GM18526 (cell line): Measurements from ENCODE around the gene NAGS.

Source experiments
- POLR2A ChIP-seq: IDR thresholded peaks from 3 replicates; pipeline ENCODE4 v1.6.1; 2011; ENCODE audit not compliant: insufficient read length; ENCODE audit errors: extremely low read depth

Gene NAGS

DNA sequence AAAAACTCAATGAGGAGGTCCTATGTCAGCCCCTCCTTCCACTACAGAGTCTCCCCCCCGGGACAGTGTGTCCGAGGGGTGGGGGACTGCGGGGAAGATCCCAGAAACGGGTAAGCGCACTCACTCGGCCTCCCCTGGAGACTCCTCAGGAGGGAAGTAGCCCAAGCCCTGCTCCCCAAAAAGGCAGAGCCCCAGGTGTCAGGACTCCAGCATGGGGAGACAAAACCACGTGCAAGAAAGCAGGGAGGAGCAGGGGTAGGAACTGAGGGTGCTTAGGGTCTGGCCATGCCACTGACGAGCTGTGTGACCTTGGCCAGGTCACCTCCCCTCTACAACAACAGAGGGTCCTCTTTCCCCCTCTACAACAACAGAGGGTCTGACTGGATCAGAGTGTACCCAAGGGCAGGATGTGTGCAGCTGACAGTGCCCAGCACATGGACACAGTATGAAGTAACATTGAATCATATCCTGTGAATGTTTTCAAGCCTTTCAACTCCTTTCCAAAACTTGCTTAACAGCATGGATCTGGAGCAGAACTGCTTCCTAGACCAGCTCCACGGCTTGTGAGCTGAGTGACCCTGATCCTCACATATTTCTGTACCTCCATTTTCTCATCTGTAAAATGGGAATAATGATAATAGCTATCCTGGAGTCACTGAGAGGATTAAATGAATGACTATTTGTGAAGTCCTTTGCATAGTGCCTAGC is 2.1 kb upstream of the NAGS start:
- TF ChIP-seq POLR2A, result no peak

DNA sequence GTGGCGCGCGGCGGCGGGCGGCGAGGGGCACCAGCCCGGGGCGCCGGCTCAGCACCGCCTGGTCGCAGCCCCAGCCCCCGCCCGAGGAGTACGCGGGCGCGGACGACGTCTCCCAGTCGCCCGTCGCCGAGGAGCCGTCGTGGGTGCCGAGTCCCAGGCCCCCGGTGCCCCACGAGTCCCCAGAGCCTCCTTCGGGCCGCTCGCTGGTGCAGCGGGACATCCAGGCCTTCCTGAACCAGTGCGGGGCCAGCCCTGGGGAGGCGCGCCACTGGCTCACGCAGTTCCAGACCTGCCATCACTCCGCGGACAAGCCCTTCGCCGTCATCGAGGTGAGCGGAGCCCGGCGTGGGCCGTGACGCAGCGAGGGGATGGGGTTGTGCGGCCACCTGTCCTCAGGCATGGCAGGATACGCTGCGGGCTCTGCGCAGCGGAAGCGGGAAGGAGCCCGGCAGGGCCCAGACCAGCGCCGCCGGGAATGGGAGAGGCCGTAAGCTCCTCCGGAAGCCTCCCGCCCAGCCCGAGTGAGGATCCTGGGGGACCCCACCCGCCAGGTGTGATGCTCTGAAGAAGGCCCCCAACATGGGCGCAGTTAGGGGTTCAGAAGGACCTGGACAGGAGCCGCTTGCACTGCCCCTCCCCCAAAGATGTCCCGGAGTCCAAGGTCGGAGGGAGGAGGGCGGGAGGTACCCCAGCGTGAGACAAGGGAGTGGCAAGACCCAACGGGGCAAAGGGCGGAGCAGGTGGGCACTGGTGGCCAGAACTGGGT is 522 bp downstream of the NAGS start:
- no peak for TF ChIP-seq POLR2A

DNA sequence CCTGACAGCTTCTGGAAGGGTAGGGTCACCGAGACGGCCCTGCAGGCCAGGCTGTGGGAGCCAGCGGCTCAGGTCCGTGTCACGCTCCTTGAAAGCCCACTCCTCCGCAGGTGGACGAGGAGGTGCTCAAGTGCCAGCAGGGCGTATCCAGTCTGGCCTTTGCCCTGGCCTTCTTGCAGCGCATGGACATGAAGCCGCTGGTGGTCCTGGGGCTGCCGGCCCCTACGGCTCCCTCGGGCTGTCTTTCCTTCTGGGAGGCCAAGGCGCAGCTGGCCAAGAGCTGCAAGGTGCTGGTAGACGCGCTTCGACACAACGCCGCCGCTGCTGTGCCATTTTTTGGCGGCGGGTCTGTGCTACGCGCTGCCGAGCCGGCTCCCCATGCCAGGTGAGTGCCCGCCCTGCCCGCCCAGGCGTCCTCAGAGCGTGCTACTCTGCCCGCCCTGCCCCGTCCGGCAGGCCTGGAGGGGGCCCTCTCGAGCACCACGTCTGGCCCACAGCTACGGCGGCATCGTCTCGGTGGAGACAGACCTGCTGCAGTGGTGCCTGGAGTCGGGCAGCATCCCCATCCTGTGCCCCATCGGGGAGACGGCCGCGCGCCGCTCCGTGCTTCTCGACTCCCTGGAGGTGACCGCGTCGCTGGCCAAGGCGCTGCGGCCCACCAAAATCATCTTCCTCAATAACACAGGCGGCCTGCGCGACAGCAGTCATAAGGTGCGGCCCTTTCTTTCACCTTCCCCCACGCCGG is 1.3 kb downstream of the NAGS start:
- no peak for TF ChIP-seq POLR2A

DNA sequence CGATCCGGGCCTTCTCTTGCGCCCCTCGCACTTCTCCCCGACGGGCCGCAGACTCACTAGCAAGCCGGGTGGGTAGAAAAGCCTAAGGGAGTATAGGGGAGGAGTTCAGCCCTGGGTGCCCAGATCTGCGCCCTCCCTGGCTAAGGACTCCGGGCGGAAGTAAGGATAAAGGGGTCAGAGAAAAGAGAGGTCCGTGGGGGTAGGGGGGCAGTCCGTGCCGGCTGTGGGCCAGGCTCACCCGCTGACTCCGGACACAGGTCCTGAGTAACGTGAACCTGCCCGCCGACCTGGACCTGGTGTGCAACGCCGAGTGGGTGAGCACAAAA is 1.8 kb downstream of the NAGS start:
- TF ChIP-seq POLR2A, result no peak

DNA sequence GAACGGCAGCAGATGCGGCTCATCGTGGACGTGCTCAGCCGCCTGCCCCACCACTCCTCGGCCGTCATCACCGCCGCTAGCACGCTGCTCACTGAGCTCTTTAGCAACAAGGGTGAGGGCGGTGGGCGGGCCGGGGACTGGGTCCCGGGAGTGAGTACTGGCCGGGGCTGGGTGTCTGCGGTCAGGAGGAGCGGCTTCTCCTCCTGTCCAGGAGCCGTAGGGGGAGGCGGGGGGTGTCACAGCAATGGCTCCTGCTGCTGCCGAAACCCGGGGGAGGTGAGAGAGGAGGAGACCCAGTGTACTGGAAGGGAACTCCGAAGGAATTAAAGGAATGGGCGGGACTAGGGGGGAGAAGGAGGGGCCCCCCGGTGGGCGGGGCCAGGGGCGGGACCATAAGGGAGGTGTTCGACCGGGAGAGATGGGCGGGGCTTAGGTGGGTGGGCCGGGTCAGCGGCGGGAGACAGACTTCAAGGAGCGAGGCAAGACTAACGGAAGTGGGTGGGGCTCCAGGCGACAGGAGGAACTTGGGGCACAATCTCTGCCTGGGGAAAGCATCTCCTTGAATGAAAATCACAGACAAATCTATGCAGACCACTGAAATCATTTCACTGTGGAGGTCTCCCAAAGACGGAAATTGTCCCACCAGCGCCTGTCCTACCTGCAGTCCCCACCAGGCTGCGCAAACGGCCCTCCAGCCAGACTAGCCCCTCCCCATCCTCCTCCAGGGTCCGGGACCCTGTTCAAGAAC is 2.4 kb downstream of the NAGS start:
- no peak for TF ChIP-seq POLR2A

DNA sequence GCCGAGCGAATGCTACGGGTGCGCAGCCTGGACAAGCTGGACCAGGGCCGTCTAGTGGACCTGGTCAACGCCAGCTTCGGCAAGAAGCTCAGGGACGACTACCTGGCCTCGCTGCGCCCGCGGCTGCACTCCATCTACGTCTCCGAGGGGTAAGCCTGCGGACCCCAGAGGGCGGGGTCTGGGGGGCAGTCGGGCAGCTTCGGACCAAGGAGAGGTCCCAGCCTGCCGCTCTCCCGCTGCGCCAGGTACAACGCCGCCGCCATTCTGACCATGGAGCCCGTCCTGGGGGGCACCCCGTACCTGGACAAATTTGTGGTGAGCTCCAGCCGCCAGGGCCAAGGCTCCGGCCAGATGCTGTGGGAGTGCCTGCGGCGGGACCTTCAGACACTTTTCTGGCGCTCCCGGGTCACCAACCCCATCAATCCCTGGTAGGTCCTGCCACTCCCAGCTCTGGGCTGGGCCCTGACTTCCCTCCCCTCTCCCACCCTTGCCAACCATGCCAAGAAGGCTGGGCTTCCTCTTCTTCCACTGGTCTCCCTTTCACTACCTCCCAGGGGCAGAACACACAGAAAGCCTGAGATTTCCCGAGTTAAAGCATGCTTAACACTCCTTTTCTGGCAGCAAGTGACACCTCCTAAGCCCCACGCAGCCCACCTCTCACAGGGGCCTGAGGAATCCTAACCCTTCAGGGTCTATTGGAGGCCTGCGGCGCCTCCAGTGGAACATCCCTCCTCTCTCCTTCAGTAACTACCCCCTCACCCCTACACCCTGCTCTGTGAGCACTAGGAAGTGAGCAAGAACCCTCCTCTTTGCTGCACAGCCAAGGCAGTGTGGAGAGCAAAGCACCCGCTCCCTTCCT is 3.2 kb downstream of the NAGS start:
- no peak for TF ChIP-seq POLR2A

DNA sequence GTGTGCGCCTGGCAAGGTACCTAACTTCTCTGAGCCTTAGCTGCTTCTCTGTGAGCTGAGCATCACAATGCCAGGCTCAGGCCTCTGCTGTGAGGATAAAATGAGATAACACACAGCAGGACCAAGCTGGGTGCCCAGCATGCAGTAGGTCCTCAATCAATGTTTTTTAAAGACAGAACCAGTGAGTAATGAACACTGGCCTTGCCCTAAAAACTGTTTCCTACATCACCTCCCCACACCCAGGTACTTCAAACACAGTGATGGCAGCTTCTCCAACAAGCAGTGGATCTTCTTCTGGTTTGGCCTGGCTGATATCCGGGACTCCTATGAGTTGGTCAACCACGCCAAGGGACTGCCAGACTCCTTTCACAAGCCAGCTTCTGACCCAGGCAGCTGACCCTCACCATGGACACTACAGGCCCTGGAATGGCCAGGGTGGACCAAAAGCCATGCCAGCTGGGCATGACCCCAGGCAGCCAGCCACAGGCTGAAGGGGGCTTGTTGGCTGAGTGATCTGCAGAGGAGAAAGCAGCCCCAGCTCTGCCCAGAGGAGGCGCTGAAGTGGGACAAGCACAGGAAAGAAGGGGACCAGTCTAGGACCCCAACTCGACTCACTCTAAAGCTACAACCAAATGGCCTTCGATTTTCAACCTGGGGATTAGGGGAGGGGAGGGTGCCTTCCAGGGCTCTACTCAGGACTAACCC is 3.9 kb downstream of the NAGS start:
- no peak for TF ChIP-seq POLR2A

DNA sequence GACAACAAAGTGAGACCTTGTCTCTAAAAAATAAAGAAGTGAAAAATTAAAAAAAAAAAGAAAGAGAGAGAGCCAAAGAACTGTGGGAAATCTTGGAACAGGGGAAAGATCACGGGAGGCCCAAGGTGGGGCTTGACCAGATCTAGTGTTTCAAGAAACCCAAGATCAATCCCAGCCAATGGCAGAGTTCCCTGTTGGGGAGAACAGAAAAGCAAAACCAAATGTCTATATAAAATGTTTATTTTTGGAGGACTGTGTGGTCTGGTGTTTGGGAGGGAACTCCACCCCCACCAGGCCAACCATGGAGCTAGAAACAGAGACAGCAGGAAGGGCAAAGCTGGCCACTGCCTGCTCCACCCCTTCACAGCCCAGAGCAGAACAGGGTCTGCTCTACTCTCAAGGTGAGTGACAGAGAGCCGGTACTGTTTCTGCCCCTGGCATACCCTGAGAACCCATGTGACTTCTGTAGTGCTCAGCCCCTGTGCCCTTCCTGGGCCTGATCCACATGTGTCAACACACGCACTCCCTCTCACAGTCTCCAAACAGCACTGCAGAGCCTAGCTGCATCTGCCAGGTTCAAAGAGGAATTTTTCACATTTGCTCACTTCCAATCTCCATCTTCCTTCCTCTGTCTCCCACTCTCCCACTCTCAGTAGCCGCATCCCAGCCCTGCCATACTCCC is 6.7 kb downstream of the NAGS start:
- TF ChIP-seq POLR2A, result no peak

DNA sequence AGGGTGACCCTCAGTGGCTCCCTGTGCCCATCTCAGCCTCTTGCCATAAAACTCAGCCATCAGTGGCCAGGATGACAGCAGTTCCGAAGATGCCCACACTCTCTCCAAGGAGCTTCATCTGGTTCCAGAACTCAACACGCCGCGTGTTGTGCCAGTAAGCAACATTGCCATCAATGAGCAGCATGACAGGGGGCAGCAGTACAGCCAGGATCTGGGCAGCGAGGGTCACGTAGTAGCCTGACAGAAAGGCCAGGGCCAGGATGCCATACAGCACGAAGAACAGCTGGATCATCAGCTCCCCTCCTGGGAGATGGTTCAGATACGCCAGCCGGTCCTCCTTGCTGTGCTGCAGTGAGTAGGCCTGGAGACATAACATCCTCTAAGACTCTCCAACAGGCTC is 7.5 kb downstream of the NAGS start:
- TF ChIP-seq POLR2A, result no peak

DNA sequence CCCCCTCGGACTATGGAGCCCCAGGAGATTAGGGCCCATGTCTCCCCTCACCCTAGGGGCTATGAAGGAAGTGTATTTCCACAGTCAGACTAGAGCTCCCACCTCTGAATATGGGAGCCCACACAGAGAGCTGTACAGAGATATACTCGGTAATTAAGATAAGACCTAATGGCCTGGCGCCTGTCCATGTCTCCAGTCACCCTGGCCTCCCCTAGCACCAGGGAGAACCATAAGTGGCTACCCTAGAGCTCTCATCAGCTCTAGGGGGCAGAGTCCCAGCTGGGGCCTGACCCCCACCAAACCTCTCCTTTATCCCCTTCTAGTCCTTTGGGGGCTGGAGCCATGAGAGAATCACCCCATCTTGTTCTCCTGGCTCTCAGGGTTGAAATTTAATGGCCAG is 8.0 kb downstream of the NAGS start:
- no peak for TF ChIP-seq POLR2A

DNA sequence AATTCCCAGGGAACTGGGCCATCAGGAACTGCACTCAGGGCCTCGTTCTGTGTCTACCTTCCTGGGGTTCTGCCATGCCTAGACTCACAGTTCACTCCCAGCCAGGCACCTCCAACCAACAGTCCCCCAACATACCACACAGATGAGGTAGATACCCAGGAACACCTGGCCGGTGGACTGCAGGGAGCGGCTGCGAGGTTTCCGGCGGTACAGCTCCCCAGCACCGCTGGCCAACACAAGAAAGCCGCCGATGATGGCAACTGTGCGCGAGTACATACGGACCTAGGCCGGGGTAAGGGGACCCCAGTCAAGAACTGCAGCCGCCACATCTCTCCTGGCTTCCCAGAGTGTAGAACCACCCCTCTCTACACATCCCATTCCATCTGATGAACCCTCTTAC is 8.5 kb downstream of the NAGS start:
- no peak for TF ChIP-seq POLR2A

DNA sequence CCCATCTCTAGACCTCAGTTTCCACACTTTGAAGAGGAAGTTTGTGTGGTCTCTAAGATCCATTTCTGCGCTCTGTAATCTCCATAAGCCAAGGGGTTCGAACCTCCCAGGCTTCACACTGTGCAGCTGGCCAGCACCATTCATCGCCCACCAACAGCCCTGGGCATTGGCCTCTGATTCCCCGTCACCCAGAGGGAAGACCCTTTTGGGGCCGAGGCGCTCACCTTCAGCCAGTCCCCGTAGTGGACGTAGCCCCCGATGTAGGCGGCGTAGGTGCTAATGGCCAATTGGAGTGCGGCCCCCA is 9.7 kb downstream of the NAGS start:
- no peak for TF ChIP-seq POLR2A

DNA sequence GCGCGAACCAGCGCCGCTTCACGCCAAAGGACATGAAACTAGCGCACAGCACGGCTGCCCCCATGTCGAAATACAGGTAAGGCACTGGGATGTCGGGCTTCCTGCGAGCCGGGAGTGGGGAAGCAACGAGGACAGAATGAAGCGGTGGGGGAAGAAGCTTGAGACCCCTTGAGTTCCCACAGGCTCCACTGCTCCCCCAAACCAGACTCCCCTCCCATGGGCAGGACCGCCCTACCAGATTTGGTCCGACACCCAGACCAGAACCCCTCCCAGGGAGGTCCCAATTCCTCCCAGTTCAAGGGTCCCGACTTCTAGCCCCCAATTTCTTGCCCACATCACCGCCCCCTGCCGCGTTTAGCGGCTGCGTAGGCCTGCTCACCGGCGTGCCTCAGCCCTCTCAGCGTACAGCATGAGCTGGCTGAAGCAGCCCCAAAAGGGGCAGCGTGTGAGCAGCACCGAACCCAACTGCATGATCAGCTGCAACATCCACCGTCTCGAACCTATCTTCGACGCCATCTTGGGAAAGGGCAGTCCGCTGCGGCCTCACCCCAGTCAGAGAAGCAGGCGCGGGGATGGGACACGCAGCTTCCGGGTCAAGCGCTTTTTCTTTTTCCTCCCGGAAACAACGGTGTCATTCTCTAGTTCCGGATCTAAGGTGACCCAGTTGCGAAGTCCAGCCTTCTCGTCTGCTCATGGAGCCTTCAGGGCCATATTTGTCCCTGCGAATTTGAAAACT is 10.2 kb downstream of the NAGS start, which contains the start of gene TMEM101:
TMEM101 (minus strand) TSS at position 527 of the 736 bp plus-strand sequence; CDS start at position 516, 11 bp downstream.
- TF ChIP-seq POLR2A, result peak; percentile 68
